AG04450 (cell line): ENCODE data around the gene MLH3. TPM values are rescaled to one million over a fixed set of nuclear protein-coding genes. Genes with fewer than 3 reads are reported as not detected.
"Not testable (repeated sequence)": the region's sequence is repeated elsewhere in the genome, so short reads cannot be mapped to it uniquely, and the experiment has no call there.

Experiments used
- CTCF ChIA-PET: fragments of 300-600, 350-600 bp; formaldehyde crosslinking; extraction: SDS; loops from one replicate; lab custom pipeline; 2022; ENCODE audit warnings: antibody characterized with exemption, inconsistent platforms; lab: Charles Lee
- POLR2A ChIA-PET: fragments of 350-600 bp; formaldehyde crosslinking; extraction: SDS; loops from one replicate; lab custom pipeline; 2021; ENCODE audit warnings: antibody characterized with exemption, inconsistent platforms; lab: Yijun Ruan, JAX
- DNase-seq: peaks from one replicate; pipeline ENCODE4 v3.0.0-alpha.2; 2011; ENCODE audit warnings: low read depth, low spot score
- H3K27ac ChIP-seq: one replicate; pipeline ENCODE4 v1.5.1; 2012; ENCODE audit warnings: low read depth, low read length, control low read depth
- H3K27me3 ChIP-seq: one replicate; pipeline ENCODE4 v1.6.0; 2012; ENCODE audit warnings: low read length; ENCODE audit not compliant: control insufficient read depth, insufficient read depth
- H3K4me3 ChIP-seq: 2 replicates; pipeline ENCODE4 v1.5.1; 2011; ENCODE audit warnings: mild to moderate bottlenecking, low read depth, low read length, control low read depth
- H3K9me3 ChIP-seq: 2 replicates; pipeline ENCODE4 v1.5.1; 2012; ENCODE audit warnings: low read length; ENCODE audit not compliant: control insufficient read depth, insufficient read depth
- polyA plus RNA-seq: library from polyadenylated mRNA; depleted of rRNA; stranded (reverse); fragments of >200 nt; gene quantifications from 2 replicates; pipeline ENCODE4 v1.2.3, GENCODE V29; 2011
- TF ChIP-seq, protein P1 (sequence below): IDR thresholded peaks from 2 replicates; pipeline ENCODE4 v1.5.1; 2011; ENCODE audit warnings: low read depth, low read length, control low read depth, inconsistent platforms

MLH3 gene
- polyA plus RNA-seq, 1 experiment: 16.2 TPM

- H3K9me3 ChIP-seq: no peaks in the 10 kb centered on the region
- H3K27me3 ChIP-seq: no peaks in the 10 kb centered on the region
- TF ChIP-seq, protein P1, sequence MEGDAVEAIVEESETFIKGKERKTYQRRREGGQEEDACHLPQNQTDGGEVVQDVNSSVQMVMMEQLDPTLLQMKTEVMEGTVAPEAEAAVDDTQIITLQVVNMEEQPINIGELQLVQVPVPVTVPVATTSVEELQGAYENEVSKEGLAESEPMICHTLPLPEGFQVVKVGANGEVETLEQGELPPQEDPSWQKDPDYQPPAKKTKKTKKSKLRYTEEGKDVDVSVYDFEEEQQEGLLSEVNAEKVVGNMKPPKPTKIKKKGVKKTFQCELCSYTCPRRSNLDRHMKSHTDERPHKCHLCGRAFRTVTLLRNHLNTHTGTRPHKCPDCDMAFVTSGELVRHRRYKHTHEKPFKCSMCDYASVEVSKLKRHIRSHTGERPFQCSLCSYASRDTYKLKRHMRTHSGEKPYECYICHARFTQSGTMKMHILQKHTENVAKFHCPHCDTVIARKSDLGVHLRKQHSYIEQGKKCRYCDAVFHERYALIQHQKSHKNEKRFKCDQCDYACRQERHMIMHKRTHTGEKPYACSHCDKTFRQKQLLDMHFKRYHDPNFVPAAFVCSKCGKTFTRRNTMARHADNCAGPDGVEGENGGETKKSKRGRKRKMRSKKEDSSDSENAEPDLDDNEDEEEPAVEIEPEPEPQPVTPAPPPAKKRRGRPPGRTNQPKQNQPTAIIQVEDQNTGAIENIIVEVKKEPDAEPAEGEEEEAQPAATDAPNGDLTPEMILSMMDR: no peak
- H3K27ac ChIP-seq: peak overlapping the region; percentile 80
- H3K4me3 ChIP-seq: peak overlapping the region; percentile 63
- ChIA-PET POLR2A (no interaction called here), CTCF (interaction anchor here (0.5 to 1.5 kb wide), 6 partner anchors 20 to 207 kb away, joined by 3 to 5 read pairs (median 3); no protein-coding TSS in a partner anchor)
- DNase-seq: peak; percentile 41
Measured at GRCh38 chr14:75068294-75069120, 17.2 kb upstream of the MLH3 start.

DNA sequence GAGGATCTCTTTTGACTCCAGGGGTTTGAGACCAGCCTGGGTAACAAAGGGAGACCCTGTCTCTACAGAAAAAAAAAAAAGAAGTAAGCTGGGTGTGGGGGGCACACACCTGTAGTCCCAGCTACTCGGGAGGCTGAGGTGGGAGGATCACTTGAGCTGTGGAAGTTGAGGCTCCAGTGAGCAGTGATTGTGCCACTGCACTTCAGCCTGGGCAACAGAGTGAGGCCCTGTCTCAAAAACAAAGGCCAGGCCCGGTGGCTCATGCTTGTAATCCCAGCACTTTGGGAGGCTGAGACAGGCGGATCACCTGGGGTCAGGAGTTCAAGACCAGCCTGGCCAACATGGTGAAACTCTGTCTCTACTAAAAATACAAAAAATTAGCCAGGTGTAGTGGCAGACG is 16.5 kb upstream of the MLH3 start:
- H3K27me3 ChIP-seq, DNase-seq, H3K4me3 ChIP-seq, POLR2A ChIA-PET, H3K27ac ChIP-seq, H3K9me3 ChIP-seq: not testable (repeated sequence)
- CTCF ChIA-PET: interaction anchor here (0.5 to 1.5 kb wide), 6 partner anchors 20 to 207 kb away, joined by 3 to 5 read pairs (median 3); no protein-coding TSS in a partner anchor

DNA sequence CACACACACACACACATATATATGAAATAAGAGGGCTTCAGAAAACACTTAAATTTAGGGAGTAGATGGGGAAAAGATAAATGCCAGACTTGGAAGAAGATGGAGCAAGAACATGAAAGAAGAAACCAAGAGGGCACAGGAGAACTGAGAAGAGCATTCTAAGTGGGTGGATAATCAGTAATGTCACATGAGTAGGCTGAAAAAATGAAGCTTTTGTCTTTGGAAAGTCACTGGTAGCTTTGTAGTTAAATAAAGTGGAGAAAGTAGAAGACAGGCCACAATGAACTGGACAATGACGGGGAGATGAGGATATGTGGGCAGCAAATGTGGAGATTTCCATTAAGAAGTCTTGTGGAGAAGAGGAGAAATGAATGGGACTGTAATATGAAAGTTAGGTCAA is 15.9 kb upstream of the MLH3 start:
- Histone ChIP-seq H3K4me3 (no peak overlapping the region), H3K9me3 (no peaks in the 10 kb centered on the region), H3K27ac (no peak overlapping the region), H3K27me3 (no peaks in the 10 kb centered on the region)
- CTCF ChIA-PET: interaction anchor here (1.0 to 1.5 kb wide), 2 partner anchors 21 to 162 kb away, joined by 3 to 5 read pairs; no protein-coding TSS in a partner anchor
- TF ChIP-seq, protein P1: no peak
- no peak for DNase-seq
- POLR2A ChIA-PET: no interaction called here

GRCh38 chr14:75066691-75067090 is 15.4 kb upstream of the MLH3 start:
- POLR2A ChIA-PET: interaction anchor here (0.6 kb wide), 1 partner anchor 1962 kb away, joined by 6 read pairs; no protein-coding TSS in a partner anchor
- TF ChIP-seq, protein P1: no peak
- DNase-seq: no peak

GRCh38 chr14:75064205-75064567 is 12.9 kb upstream of the MLH3 start:
- TF ChIP-seq, protein P1: no peak
- no peaks in the 10 kb centered on the region for H3K27me3 ChIP-seq
- POLR2A ChIA-PET: interaction anchor here (0.6 to 1.3 kb wide), 2 partner anchors 26 to 74 kb away, joined by 3 to 8 read pairs; no protein-coding TSS in a partner anchor
- no peak for DNase-seq
- peak overlapping the region; percentile 96 for H3K4me3 ChIP-seq
- CTCF ChIA-PET: interaction anchor here (0.5 to 2.5 kb wide), 8 partner anchors 15 to 158 kb away, joined by 3 to 7 read pairs (median 4); no protein-coding TSS in a partner anchor
- no peaks in the 10 kb centered on the region for H3K9me3 ChIP-seq
- H3K27ac ChIP-seq: no peak overlapping the region

More at GRCh38 chr14:75066691-75067090, 15.4 kb upstream of the MLH3 start:
- H3K9me3 ChIP-seq: no peaks in the 10 kb centered on the region
- CTCF ChIA-PET: interaction anchor here (1.5 to 2.5 kb wide), 3 partner anchors 21 to 44 kb away, joined by 3 to 7 read pairs (median 5); no protein-coding TSS in a partner anchor
- H3K27ac ChIP-seq: no peak overlapping the region
- no peak overlapping the region for H3K4me3 ChIP-seq
- no peaks in the 10 kb centered on the region for H3K27me3 ChIP-seq
